K562 (cell line): Measurements from ENCODE around the gene ALDH3A2. TPM values are rescaled to one million over a fixed set of nuclear protein-coding genes. Genes with fewer than 3 reads are reported as not detected.
A peak's percentile ranks its signal among the peaks of the same experiment; 100 is the strongest.

Experiments used
- ATAC-seq: fragments of 200-7000 bp; cut with Tn5 transposase; 3 replicates; pipeline ENCODE4 v1.9.1; 2020; ENCODE audit warnings: moderate library complexity
- BruUV-seq: library from RNA; stranded (reverse); fragments of 400-500 nt; replicated peaks from 2 replicates; lab custom pipeline; 2021; lab: Mats Ljungman, UMichigan
- CTCF ChIA-PET: fragments of 300-600 bp; formaldehyde crosslinking; extraction: SDS; loops from one replicate; lab custom pipeline; 2021; ENCODE audit warnings: low intra/inter-chr PET ratio; lab: Yijun Ruan, JAX
- POLR2A ChIA-PET: fragments of 300-600, 350-650 bp; sonication (Branson Sonifier 250); formaldehyde crosslinking; extraction: SDS; loops from one replicate; lab custom pipeline; 2021; ENCODE audit warnings: antibody characterized with exemption, inconsistent platforms; lab: Yijun Ruan, JAX
- DNase-seq, 4 experiments: peaks; one replicate each; pipeline versions ENCODE4 v3.0.0 to v3.0.0-alpha.2; 2011 to 2018; ENCODE audit warnings: low spot score in 3 of 4, mixed read lengths in 3 of 4; ENCODE audit errors: extremely low read depth in 1 of 4
- FAIRE-seq: peaks from 2 replicates; lab custom pipeline; 2011; peaks lifted over from hg19 to GRCh38; lab: Jason Lieb, UNC
- H2AFZ ChIP-seq: 2 replicates; pipeline ENCODE4 v1.6.0; 2011; ENCODE audit warnings: low read depth, low read length, control low read depth, inconsistent platforms
- H3K27ac ChIP-seq: fragments of 200-600 bp; 3 replicates; pipeline ENCODE4 v1.8.0; 2011; ENCODE audit warnings: low read depth, mild to moderate bottlenecking, control low read depth, inconsistent platforms, low read length, moderate library complexity, mixed read lengths; ENCODE audit errors: extremely low read depth
- H3K27me3 ChIP-seq, 2 experiments: fragments of 300-600 bp in 1 of 2; 2 replicates in 1 of 2; 3 replicates in 1 of 2; pipeline versions ENCODE4 v1.6.0 to v1.8.0; 2011; ENCODE audit warnings: inconsistent platforms in 2 of 2, low read length in 2 of 2, mild to moderate bottlenecking in 1 of 2, mixed read lengths in 1 of 2, moderate library complexity in 1 of 2; ENCODE audit not compliant: control insufficient read depth in 2 of 2, insufficient read depth in 2 of 2
- H3K36me3 ChIP-seq: fragments of 300-600 bp; 3 replicates; pipeline ENCODE4 v1.8.0; 2011; ENCODE audit warnings: mild to moderate bottlenecking, low read length, inconsistent platforms; ENCODE audit not compliant: control insufficient read depth, insufficient read depth
- H3K4me1 ChIP-seq, 2 experiments: fragments of 200-600 bp in 1 of 2; replicated peaks in 1 of 2; 2 replicates in 1 of 2; 3 replicates in 1 of 2; pipeline versions ENCODE4 v1.5.1 to v1.8.0; 2011; ENCODE audit warnings: inconsistent platforms in 2 of 2, low read length in 2 of 2, mild to moderate bottlenecking in 1 of 2, mixed read lengths in 1 of 2, moderate library complexity in 1 of 2; ENCODE audit not compliant: control insufficient read depth in 2 of 2, insufficient read depth in 2 of 2
- H3K4me2 ChIP-seq: 2 replicates; pipeline ENCODE4 v1.6.1; 2011; ENCODE audit warnings: low read length, control low read depth, inconsistent platforms, mixed read lengths; ENCODE audit not compliant: insufficient read depth
- H3K4me3 ChIP-seq: fragments of 200-600 bp; sonication (generic), shearing (Covaris generic); 2 replicates; pipeline ENCODE4 v1.5.1; 2016; ENCODE audit warnings: control low read depth, inconsistent platforms
- H3K79me2 ChIP-seq: fragments of 200-600 bp; 3 replicates; pipeline ENCODE4 v1.8.0; 2011; ENCODE audit warnings: low read length, inconsistent platforms; ENCODE audit not compliant: control insufficient read depth, insufficient read depth
- H3K9ac ChIP-seq, 2 experiments: 2 replicates each; pipeline versions ENCODE4 v1.6.0 to v1.6.1; 2011; ENCODE audit warnings: low read depth in 2 of 2, low read length in 2 of 2, control low read depth in 1 of 2, inconsistent platforms in 1 of 2, mild to moderate bottlenecking in 1 of 2, mixed read lengths in 1 of 2; ENCODE audit not compliant: insufficient read depth in 1 of 2
- H3K9me1 ChIP-seq: one replicate; pipeline ENCODE4 v1.6.0; 2011; ENCODE audit warnings: inconsistent platforms, mild to moderate bottlenecking, low read length, moderate library complexity; ENCODE audit not compliant: control insufficient read depth, insufficient read depth
- H3K9me3 ChIP-seq: replicated peaks from 2 replicates; pipeline ENCODE4 v1.5.1; 2011; ENCODE audit warnings: low read depth, low read length, inconsistent platforms; ENCODE audit not compliant: control insufficient read depth, insufficient read depth
- H4K20me1 ChIP-seq: replicated peaks from 2 replicates; pipeline ENCODE4 v1.6.1; 2011; ENCODE audit warnings: low read length, inconsistent platforms, mixed read lengths; ENCODE audit not compliant: control insufficient read depth, insufficient read depth
- TAL1 ChIP-seq: fragments of 450-650 bp; IDR thresholded peaks from 2 replicates; pipeline ENCODE4 v1.6.1; 2016; ENCODE audit warnings: mild to moderate bottlenecking
- ZNF830 ChIP-seq: fragments of 250-450 bp; sonication (Bioruptor Pico); IDR thresholded peaks from 2 replicates; pipeline ENCODE4 v1.5.0; 2021; ENCODE audit warnings: mild to moderate bottlenecking
- WGBS: fragments of 100-300 bp; shearing (Covaris generic); methylation state at CpG from one replicate; pipeline ENCODE4 v1.1.6; 2016; ENCODE audit warnings: low coverage, mixed read lengths; ENCODE audit not compliant: insufficient coverage; ENCODE audit errors: missing lambda C conversion rate; 5-methylcytosine and 5-hydroxymethylcytosine counted together
- in situ Hi-C: fragments of 300-500 bp; cut with MboI; formaldehyde crosslinking; loops from 4 replicates; pipeline ENCODE4 v1.15.0; 2018; ENCODE audit warnings: inconsistent platforms, mixed read lengths
- intact Hi-C: fragments of 100-400 bp; cut with micrococcal nuclease; formaldehyde crosslinking; loops from 2 replicates; pipeline ENCODE4 v1.14.2; 2022
- polyA plus RNA-seq, 8 experiments: library from polyadenylated mRNA; depleted of rRNA in 4 of 8; stranded (reverse) in 5 of 8; unstranded in 3 of 8; fragments of >200 nt; fragmentation: Nextera tagmentation in 2 of 8; fragmentation: Illumina TruSeq in 1 of 8; extraction: Ambion mirVana in 2 of 8; extraction: Trizol in 1 of 8; gene quantifications; 2 replicates each; pipeline versions ENCODE4 v1.2.1 to v1.2.3, GENCODE V29; 2011 to 2014; ENCODE audit warnings: inconsistent platforms in 1 of 8, missing spikeins in 1 of 8
- total RNA-seq, 7 experiments: library from RNA; depleted of rRNA in 6 of 7; stranded (reverse); fragments of >200 nt in 6 of 7; fragmentation: Illumina TruSeq in 2 of 7; extraction: Trizol in 2 of 7; gene quantifications; 2 replicates each; pipeline versions ENCODE4 v1.2.1 to v1.2.3, GENCODE V29; 2011 to 2021; ENCODE audit warnings: low replicate concordance in 1 of 7
- TF ChIP-seq, protein P1 (sequence below): fragments of 450-650 bp; IDR thresholded peaks from 2 replicates; pipeline ENCODE4 v1.6.1; 2016; ENCODE audit warnings: mild to moderate bottlenecking
- TF ChIP-seq, protein P2 (sequence below): fragments of 250-450 bp; sonication (Bioruptor Pico); IDR thresholded peaks from 2 replicates; pipeline ENCODE4 v1.5.0; 2022; ENCODE audit warnings: mild to moderate bottlenecking
- TF ChIP-seq, protein P3 (sequence below), 3 experiments: IDR thresholded peaks in 2 of 3; conservative IDR thresholded peaks in 1 of 3; 2 replicates each; pipeline ENCODE4 v1.5.1; 2011 to 2012; ENCODE audit warnings: low read length in 3 of 3, mild to moderate bottlenecking in 3 of 3, control low read depth in 2 of 3, improper control_type of control experiment in 1 of 3, inconsistent platforms in 1 of 3, low read depth in 1 of 3, mixed read lengths in 1 of 3, moderate library complexity in 1 of 3; ENCODE audit not compliant: insufficient read depth in 2 of 3

Gene ALDH3A2
- total and polyA plus RNA-seq, 9 of the 15 experiments (the other 6 are each of a cell fraction or from before 2014, with no cell fraction given) = 0.01 to 0.78 (median 0.12) TPM; not detected in 5

DNA sequence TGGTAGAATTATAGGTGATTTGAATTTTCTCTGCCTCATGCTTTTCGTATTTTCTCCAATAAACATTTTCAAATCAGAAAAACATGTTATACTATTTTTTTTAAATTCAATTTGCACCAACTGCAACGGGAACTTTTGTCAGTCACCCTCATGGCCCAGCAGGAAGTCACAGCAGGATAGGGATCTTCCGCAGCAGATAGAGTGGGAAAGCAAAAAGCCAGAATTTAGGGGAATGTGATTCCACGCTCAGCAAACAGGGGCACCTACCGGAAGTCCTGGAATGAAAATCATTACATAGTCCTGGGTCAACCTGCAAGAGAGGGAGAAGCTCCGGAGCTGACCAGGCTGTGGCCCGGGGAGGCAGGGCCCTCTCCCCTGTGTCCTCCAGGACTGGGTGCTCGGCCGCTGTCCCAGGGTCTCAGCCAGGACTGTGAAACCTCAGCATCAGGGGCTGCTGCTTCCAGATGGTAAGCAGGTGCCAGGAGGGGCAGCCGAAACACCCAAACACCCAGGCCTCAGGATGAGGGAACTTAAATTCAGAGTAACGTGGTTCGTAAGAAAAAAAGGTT lies 64.0 kb downstream of the ALDH3A2 start:
- Histone ChIP-seq H3K9me1 (no peaks in the 10 kb centered on the region), H3K36me3 (no peaks in the 10 kb centered on the region), H2AFZ (no peak overlapping the region), H3K27ac (no peak overlapping the region), H4K20me1 (no peaks in the 10 kb centered on the region), H3K4me1 (peaks cover 0 to 6% of the 10 kb centered on the region in 2 experiments; a peak in 2 of 5 replicates), H3K4me3 (no peak overlapping the region), H3K9ac (no peak overlapping the region; a peak in 1 of 4 replicates), H3K27me3 (peaks cover 0 to 36% of the 10 kb centered on the region in 2 experiments; a peak in 2 of 5 replicates), H3K79me2 (no peaks in the 10 kb centered on the region), H3K9me3 (no peaks in the 10 kb centered on the region), H3K4me2 (no peak overlapping the region)
- BruUV-seq = no TSS peak
- whole genome bisulfite sequencing = 7% methylated on average over 12 of the region's 12 CpGs
- ChIA-PET CTCF (no interaction called here), POLR2A (no interaction called here)
- FAIRE-seq = no peak
- DNase-seq = no peak
- intact Hi-C loops (no loop called here), in situ Hi-C loops (no loop called here)
- TF ChIP-seq, protein P1, sequence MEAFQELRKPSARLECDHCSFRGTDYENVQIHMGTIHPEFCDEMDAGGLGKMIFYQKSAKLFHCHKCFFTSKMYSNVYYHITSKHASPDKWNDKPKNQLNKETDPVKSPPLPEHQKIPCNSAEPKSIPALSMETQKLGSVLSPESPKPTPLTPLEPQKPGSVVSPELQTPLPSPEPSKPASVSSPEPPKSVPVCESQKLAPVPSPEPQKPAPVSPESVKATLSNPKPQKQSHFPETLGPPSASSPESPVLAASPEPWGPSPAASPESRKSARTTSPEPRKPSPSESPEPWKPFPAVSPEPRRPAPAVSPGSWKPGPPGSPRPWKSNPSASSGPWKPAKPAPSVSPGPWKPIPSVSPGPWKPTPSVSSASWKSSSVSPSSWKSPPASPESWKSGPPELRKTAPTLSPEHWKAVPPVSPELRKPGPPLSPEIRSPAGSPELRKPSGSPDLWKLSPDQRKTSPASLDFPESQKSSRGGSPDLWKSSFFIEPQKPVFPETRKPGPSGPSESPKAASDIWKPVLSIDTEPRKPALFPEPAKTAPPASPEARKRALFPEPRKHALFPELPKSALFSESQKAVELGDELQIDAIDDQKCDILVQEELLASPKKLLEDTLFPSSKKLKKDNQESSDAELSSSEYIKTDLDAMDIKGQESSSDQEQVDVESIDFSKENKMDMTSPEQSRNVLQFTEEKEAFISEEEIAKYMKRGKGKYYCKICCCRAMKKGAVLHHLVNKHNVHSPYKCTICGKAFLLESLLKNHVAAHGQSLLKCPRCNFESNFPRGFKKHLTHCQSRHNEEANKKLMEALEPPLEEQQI = no peak
- TF ChIP-seq TAL1 = no peak
- no peak for ATAC-seq

DNA sequence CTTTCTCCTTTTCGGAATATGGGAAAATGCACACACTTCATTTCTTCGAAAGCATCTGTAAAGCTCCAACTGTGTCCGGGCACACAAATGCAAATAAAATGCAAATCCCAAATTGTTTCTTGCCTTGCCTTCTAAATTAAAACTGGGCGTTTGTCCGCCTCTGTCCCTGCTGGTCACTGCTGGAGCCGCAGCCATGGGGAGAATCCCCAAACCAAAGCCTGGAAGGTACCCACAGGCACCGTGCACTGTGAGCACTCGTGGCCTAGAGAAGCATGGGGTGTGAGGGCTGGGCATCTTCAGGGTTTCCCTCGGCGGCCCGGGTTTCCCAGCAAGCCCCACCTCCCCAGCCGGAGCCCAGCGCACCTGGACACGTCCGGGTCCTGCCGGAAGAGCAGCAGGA lies 64.9 kb downstream of the ALDH3A2 start:
- in situ Hi-C loops = no loop called here
- no peak for TF ChIP-seq ZNF830 (CRISPR knock-in tag)
- TF ChIP-seq, protein P2, sequence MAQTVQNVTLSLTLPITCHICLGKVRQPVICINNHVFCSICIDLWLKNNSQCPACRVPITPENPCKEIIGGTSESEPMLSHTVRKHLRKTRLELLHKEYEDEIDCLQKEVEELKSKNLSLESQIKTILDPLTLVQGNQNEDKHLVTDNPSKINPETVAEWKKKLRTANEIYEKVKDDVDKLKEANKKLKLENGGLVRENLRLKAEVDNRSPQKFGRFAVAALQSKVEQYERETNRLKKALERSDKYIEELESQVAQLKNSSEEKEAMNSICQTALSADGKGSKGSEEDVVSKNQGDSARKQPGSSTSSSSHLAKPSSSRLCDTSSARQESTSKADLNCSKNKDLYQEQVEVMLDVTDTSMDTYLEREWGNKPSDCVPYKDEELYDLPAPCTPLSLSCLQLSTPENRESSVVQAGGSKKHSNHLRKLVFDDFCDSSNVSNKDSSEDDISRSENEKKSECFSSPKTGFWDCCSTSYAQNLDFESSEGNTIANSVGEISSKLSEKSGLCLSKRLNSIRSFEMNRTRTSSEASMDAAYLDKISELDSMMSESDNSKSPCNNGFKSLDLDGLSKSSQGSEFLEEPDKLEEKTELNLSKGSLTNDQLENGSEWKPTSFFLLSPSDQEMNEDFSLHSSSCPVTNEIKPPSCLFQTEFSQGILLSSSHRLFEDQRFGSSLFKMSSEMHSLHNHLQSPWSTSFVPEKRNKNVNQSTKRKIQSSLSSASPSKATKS = no peak
- TF ChIP-seq, protein P3, sequence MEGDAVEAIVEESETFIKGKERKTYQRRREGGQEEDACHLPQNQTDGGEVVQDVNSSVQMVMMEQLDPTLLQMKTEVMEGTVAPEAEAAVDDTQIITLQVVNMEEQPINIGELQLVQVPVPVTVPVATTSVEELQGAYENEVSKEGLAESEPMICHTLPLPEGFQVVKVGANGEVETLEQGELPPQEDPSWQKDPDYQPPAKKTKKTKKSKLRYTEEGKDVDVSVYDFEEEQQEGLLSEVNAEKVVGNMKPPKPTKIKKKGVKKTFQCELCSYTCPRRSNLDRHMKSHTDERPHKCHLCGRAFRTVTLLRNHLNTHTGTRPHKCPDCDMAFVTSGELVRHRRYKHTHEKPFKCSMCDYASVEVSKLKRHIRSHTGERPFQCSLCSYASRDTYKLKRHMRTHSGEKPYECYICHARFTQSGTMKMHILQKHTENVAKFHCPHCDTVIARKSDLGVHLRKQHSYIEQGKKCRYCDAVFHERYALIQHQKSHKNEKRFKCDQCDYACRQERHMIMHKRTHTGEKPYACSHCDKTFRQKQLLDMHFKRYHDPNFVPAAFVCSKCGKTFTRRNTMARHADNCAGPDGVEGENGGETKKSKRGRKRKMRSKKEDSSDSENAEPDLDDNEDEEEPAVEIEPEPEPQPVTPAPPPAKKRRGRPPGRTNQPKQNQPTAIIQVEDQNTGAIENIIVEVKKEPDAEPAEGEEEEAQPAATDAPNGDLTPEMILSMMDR (IDR thresholded peaks at IDR 0.05 in 2 of 3, conservative IDR thresholded peaks at IDR 0.05 in 1 of 3; ENCODE audit: insufficient read depth in 2 of 3, low read depth in 1 of 3, low read length in 3 of 3) = peak in 2 of 3 experiments; percentile 12; a peak in 1 of 6 replicates

More for the DNA sequence above, 64.9 kb downstream of the ALDH3A2 start:
- ATAC-seq (peak; percentile 60; the same call in 2 of the 3 replicates), FAIRE-seq (no peak), DNase-seq (no peak)
- Histone ChIP-seq H3K4me3 (no peak overlapping the region), H3K9me1 (no peaks in the 10 kb centered on the region), H2AFZ (no peak overlapping the region), H3K27me3 (peaks cover 0 to 44% of the 10 kb centered on the region in 2 experiments; a peak in 2 of 5 replicates), H4K20me1 (no peaks in the 10 kb centered on the region), H3K4me2 (no peak overlapping the region), H3K36me3 (no peaks in the 10 kb centered on the region), H3K9ac (no peak overlapping the region), H3K4me1 (peaks cover 0 to 6% of the 10 kb centered on the region in 2 experiments; a peak in 2 of 5 replicates), H3K9me3 (no peaks in the 10 kb centered on the region), H3K79me2 (no peaks in the 10 kb centered on the region), H3K27ac (no peak overlapping the region)
- intact Hi-C loops = no loop called here
- POLR2A ChIA-PET = no interaction called here
- no TSS peak for BruUV-seq
- CTCF ChIA-PET = no interaction called here
- WGBS = 6% methylated on average over 14 of the region's 16 CpGs
